HepG2 (cell line): Measurements from ENCODE around the gene MOG. TPM values are rescaled to one million over a fixed set of nuclear protein-coding genes. Genes with fewer than 3 reads are reported as not detected.

ENCODE experiments used
- CHD4 ChIP-seq: fragments of 200-600 bp; sonication (generic); IDR thresholded peaks from 2 replicates; pipeline ENCODE4 v1.7.0; 2017; ENCODE audit warnings: mild to moderate bottlenecking, low read length, borderline replicate concordance
- WIZ ChIP-seq: sonication (generic); formaldehyde crosslinking; IDR thresholded peaks from 2 replicates; pipeline ENCODE4 v1.5.1; 2020; ENCODE audit warnings: mild to moderate bottlenecking, missing genetic modification reagents
- ZBTB33 ChIP-seq: sonication (generic); formaldehyde crosslinking; IDR thresholded peaks from 2 replicates; pipeline ENCODE4 v1.4.0; 2020; ENCODE audit warnings: missing genetic modification reagents
- ZBTB37 ChIP-seq: sonication (generic); formaldehyde crosslinking; IDR thresholded peaks from 2 replicates; pipeline ENCODE4 v1.4.0; 2020; ENCODE audit warnings: mild to moderate bottlenecking, missing genetic modification reagents
- ZBTB44 ChIP-seq: sonication (generic); formaldehyde crosslinking; IDR thresholded peaks from 2 replicates; pipeline ENCODE4 v1.4.0; 2020; ENCODE audit warnings: missing genetic modification reagents
- ZNF143 ChIP-seq: sonication (generic); formaldehyde crosslinking; IDR thresholded peaks from 2 replicates; pipeline ENCODE4 v1.4.0; 2020; ENCODE audit warnings: missing genetic modification reagents
- ZNF256 ChIP-seq: sonication (generic); formaldehyde crosslinking; conservative IDR thresholded peaks from 2 replicates; pipeline ENCODE4 v1.4.0; 2020; ENCODE audit warnings: missing genetic modification reagents
- ZNF766 ChIP-seq: sonication (generic); formaldehyde crosslinking; IDR thresholded peaks from 2 replicates; pipeline ENCODE4 v1.5.0; 2020; ENCODE audit warnings: missing genetic modification reagents, borderline replicate concordance
- ZZZ3 ChIP-seq: sonication (generic); formaldehyde crosslinking; IDR thresholded peaks from 2 replicates; pipeline ENCODE4 v1.4.0; 2020; ENCODE audit warnings: missing genetic modification reagents, mild to moderate bottlenecking, borderline replicate concordance
- polyA plus RNA-seq, 8 experiments: library from polyadenylated mRNA; depleted of rRNA in 3 of 8; stranded (reverse) in 7 of 8; unstranded in 1 of 8; fragments of >200 nt; fragmentation: Illumina TruSeq in 4 of 8; extraction: Trizol in 4 of 8; gene quantifications; 2 replicates each; pipeline versions ENCODE4 v1.2.1 to v1.2.3, GENCODE V29; 2011 to 2016; ENCODE audit warnings: low read depth in 4 of 8, missing spikeins in 1 of 8, mixed read lengths in 1 of 8; ENCODE audit not compliant: insufficient read depth in 1 of 8
- total RNA-seq, 5 experiments: library from RNA; depleted of rRNA; stranded (reverse); fragments of >200 nt; fragmentation: Illumina TruSeq; extraction: Trizol; gene quantifications; 2 replicates each; pipeline ENCODE4 v1.2.3, GENCODE V29; 2016; ENCODE audit warnings: low read depth in 1 of 5
- TF ChIP-seq, protein P1 (sequence below): IDR thresholded peaks from 2 replicates; pipeline ENCODE4 v1.6.1; 2016; ENCODE audit warnings: low read depth, borderline replicate concordance
- TF ChIP-seq, protein P2 (sequence below): IDR thresholded peaks from 2 replicates; pipeline ENCODE4 v1.6.1; 2016

Gene MOG
- total and polyA plus RNA-seq, 2 of the 13 experiments (the other 11 are each of a cell fraction or from before 2014, with no cell fraction given), result not detected

GRCh38 chr6:29629571-29629970, 27.3 kb upstream of the MOG start (continued):
- TF ChIP-seq, protein P1, sequence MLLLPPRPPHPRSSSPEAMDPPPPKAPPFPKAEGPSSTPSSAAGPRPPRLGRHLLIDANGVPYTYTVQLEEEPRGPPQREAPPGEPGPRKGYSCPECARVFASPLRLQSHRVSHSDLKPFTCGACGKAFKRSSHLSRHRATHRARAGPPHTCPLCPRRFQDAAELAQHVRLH (CRISPR knock-in tag), result no peak
- TF ChIP-seq ZBTB37 (CRISPR knock-in tag) (no peak), CHD4 (no peak), ZZZ3 (no peak), WIZ (CRISPR knock-in tag) (no peak), ZBTB33 (CRISPR knock-in tag) (no peak), ZNF766 (CRISPR knock-in tag) (no peak), ZNF143 (no peak), ZNF256 (CRISPR knock-in tag) (no peak), ZBTB44 (CRISPR knock-in tag) (no peak)
- TF ChIP-seq, protein P2, sequence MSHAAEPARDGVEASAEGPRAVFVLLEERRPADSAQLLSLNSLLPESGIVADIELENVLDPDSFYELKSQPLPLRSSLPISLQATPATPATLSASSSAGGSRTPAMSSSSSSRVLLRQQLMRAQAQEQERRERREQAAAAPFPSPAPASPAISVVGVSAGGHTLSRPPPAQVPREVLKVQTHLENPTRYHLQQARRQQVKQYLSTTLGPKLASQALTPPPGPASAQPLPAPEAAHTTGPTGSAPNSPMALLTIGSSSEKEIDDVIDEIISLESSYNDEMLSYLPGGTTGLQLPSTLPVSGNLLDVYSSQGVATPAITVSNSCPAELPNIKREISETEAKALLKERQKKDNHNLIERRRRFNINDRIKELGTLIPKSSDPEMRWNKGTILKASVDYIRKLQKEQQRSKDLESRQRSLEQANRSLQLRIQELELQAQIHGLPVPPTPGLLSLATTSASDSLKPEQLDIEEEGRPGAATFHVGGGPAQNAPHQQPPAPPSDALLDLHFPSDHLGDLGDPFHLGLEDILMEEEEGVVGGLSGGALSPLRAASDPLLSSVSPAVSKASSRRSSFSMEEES (CRISPR knock-in tag), result no peak
